ENCODE results near the gene PEX26. TPM values are rescaled to one million over a fixed set of nuclear protein-coding genes. Genes with fewer than 3 reads are reported as not detected.
A peak's percentile ranks its signal among the peaks of the same experiment; 100 is the strongest.

The PEX26 gene
- total RNA-seq, 1 experiment from 2014 or later, result 33.7 TPM

DNA sequence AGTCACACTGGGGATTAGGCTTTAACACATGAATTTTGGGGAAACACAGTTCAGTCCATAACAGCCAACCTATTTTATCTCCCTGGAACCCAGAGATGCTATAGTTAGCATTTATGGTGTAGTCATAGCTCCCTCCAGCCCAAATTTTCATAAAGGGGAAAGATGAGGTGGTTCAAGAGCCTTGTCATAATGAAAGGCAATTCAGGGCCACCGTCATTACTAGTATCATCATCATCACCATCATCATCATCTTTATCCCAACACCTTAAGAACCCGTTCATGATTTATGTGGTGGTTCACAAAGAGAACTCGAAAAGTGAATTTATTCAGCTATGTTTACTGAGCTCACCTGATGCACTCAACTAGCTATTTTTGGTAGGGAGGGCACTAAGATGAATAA is 30.4 kb downstream of the PEX26 start:
- DNase-seq (ENCODE audit: low read depth, low spot score), result no peak
- in situ Hi-C loops (cut with HindIII; ENCODE audit: low pct_unique_long_range_greater_than_20kb, low sequenced_read_pairs), result no loop called here

- in situ Hi-C loops (cut with HindIII; ENCODE audit: low pct_unique_long_range_greater_than_20kb, low sequenced_read_pairs), result no loop called here
- DNase-seq (ENCODE audit: low read depth, low spot score), result no peak
Measured at GRCh38 chr22:18109410-18110193, 31.8 kb downstream of the PEX26 start.

- DNase-seq (ENCODE audit: low read depth, low spot score), result no peak
- in situ Hi-C loops (cut with HindIII; ENCODE audit: low pct_unique_long_range_greater_than_20kb, low sequenced_read_pairs), result no loop called here
Measured at GRCh38 chr22:18110194-18110953, 32.6 kb downstream of the PEX26 start, which contains the start of gene TUBA8. TUBA8 (plus strand) TSS chr22:18110809; CDS start chr22:18110866, 57 bp downstream.

- DNase-seq (ENCODE audit: low read depth, low spot score), result no peak
- in situ Hi-C loops (cut with HindIII; ENCODE audit: low pct_unique_long_range_greater_than_20kb, low sequenced_read_pairs), result no loop called here
Measured at GRCh38 chr22:18110954-18111758, 33.4 kb downstream of the PEX26 start.

DNA sequence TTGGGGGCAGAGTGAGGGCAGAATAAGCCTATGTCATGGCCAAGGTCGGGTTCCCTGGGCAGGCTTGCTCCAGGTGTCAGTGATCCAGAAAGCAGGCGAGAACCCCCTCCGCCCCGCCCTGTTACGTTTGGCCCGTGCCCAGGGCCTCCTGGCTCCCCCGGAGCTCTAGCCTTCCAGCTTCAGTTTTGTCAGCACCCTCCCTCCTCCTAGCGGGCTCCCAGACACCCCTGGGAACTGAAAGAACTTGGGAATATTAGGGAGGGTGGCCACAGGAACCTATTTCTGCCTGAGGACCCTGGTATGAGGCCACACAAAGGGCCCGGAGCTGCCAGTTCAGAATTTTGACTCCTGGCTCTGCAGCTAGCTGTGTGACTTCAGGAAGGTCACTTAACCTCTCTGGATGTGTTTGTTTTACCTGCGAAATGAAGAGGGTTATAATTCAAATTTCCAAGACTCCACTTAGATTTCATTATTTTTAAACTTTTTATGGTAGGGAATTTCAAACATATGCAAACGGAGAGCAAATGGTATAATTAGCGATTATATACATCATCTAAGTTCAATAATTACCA is 34.1 kb downstream of the PEX26 start:
- in situ Hi-C loops (cut with HindIII; ENCODE audit: low pct_unique_long_range_greater_than_20kb, low sequenced_read_pairs), result no loop called here
- DNase-seq (ENCODE audit: low read depth, low spot score), result no peak

DNA sequence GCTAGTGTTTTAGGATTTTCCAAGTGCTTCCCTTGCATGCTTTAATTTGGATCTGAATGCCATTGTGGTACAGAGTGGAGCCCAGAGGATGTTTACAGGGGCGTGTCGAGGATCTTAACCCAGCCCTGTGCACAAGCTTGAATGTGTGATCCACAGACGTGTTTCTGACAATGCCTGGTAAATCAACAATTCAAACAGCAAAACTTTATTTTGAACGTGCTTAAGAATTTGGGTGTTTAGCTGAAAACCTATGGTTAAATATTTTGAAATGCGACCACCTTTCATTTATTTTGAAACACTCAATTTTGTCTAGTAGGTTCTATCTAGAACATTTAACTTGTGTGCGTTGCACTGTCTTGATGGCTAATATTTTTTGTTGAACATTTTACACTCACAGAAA is 34.6 kb downstream of the PEX26 start:
- DNase-seq (ENCODE audit: low read depth, low spot score), result no peak
- in situ Hi-C loops (cut with HindIII; ENCODE audit: low pct_unique_long_range_greater_than_20kb, low sequenced_read_pairs), result no loop called here

- DNase-seq (ENCODE audit: low read depth, low spot score), result no peak
- in situ Hi-C loops (cut with HindIII; ENCODE audit: low pct_unique_long_range_greater_than_20kb, low sequenced_read_pairs), result no loop called here
Measured at GRCh38 chr22:18113680-18114394, 36.0 kb downstream of the PEX26 start.

- DNase-seq (ENCODE audit: low read depth, low spot score), result no peak
- in situ Hi-C loops (cut with HindIII; ENCODE audit: low pct_unique_long_range_greater_than_20kb, low sequenced_read_pairs), result no loop called here
Measured at GRCh38 chr22:18114495-18114894, 36.7 kb downstream of the PEX26 start.

- in situ Hi-C loops (cut with HindIII; ENCODE audit: low pct_unique_long_range_greater_than_20kb, low sequenced_read_pairs), result no loop called here
- DNase-seq (ENCODE audit: low read depth, low spot score), result no peak
Measured at GRCh38 chr22:18114976-18115652, 37.3 kb downstream of the PEX26 start.

DNA sequence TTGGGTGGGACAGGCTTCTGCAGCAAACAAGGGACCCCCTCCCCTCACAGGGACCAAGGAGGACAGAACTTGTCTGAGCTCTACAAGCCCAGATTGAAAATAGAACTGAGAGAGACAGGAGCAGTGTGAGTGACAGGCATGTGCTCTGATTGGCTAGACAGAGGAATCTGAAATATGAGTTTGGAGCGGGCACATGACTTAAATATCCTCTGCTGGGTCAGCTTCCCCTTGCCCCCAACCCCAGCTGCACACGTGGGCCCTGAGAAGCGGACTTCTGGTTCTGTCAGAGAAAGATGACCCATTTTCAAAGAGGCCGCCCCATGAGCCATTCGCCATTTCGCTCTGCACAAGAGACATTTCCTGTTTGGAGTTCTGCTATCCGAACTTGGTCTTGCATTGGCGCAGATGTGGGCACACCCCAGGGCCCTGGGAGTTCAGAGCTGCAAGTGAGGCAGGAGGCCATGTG is 38.1 kb downstream of the PEX26 start:
- in situ Hi-C loops (cut with HindIII; ENCODE audit: low pct_unique_long_range_greater_than_20kb, low sequenced_read_pairs), result no loop called here
- no peak for DNase-seq (ENCODE audit: low read depth, low spot score)

DNA sequence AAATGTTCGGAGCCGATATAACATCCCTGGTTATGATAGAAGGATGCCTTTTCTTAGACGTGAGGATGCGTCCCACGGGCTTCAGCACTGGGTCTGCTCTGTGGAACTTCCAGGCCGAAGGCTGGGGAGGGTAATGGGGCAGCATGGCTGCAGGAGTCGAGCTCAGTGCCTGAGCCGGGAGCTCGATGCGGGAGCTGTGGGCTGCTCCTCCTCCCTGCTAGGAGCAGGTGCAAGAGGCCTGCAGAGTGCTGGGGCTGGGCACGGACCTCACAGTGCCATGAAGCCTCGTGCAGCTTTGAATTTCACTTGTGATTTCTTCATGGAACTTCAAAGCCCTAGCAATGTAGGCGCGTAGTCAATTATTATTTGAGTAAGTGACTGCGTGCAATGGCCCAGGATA is 38.8 kb downstream of the PEX26 start:
- in situ Hi-C loops (cut with HindIII; ENCODE audit: low pct_unique_long_range_greater_than_20kb, low sequenced_read_pairs), result no loop called here

DNA sequence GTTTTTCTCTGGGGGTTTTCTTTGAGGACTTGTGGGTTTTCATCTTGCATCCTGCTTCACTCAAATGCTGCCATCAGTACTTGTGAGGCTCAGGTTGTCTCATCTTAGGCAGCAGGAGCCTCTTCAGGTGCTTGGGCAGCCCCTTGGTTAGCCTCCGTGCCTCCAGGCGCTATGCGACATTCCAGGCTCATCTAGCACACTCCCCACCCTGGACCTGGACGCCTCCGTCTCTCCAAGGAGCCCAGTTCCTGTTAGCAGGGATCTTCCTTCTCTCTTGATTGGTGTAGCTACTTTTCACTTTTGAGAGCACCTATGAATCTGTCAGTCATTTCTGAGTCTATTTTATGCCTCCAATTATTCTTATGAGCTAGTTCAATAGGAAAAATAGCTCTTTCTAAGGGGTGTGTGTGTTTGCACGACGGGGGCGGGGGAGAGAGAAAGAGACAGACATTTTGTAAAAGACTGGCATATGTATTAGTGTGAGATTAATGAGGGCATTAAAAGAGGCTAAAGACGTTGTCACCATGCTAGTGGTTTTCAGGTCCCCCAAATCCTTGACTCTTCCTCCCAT is 40.6 kb downstream of the PEX26 start:
- in situ Hi-C loops (cut with HindIII; ENCODE audit: low pct_unique_long_range_greater_than_20kb, low sequenced_read_pairs), result no loop called here
- DNase-seq (ENCODE audit: low read depth, low spot score), result no peak

More for the DNA sequence above, 38.8 kb downstream of the PEX26 start:
- DNase-seq (ENCODE audit: low read depth, low spot score), result no peak

DNA sequence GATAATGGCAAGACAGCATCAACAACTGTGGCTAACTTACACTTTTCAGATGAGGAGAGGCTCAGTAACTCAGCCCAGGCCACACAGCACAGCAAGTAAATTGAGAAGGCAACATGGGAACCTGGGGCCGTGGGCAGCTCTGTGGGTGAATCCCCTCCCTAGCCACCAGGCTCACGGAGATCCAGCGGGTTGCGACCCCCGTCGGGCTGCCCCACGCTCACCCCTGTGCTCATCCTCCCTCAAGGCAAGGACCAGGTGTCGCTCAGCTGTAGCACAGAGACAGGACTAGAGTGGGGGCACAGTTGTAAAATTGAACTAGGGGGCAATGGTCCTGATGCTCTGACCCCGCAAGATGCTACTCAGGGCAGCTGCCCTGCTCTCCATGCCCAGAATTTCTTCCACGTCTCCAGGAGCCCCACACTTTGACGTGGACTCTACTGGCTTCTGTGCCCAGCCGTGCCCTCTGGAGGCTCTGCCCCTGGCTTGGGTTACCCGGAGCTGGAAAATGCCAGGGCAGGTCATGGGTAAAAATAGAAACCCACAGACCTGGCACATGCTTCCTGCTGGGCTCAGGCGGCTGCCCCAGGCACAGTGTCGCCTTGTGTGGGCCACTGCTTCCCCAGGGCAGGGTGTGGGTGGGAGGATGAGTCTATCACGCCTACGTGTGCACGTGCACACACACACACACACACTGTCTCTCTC is 41.8 kb downstream of the PEX26 start:
- in situ Hi-C loops (cut with HindIII; ENCODE audit: low pct_unique_long_range_greater_than_20kb, low sequenced_read_pairs), result no loop called here

DNA sequence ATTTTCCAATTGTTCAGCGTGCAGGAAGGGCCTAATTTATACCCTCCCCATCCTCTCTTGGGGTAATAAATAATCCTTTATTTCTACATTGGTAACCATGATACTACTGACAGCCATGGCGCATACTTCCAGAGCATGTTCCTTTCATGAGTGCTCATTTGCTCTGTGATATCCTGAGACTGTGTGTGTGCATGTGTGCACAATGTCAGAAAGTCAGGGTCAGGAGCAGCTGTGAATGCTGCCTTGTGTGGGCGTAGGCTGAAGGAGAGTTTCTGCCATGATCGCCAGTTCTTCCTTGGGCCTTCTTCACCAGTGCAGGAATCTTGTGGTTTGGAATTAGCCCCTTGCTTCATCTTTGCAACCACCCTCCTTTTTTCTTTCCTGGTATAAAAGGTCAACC is 43.1 kb downstream of the PEX26 start:
- in situ Hi-C loops (cut with HindIII; ENCODE audit: low pct_unique_long_range_greater_than_20kb, low sequenced_read_pairs), result no loop called here
- no peak for DNase-seq (ENCODE audit: low read depth, low spot score)

More for the DNA sequence above, 41.8 kb downstream of the PEX26 start:
- peak; percentile 62 for DNase-seq (ENCODE audit: low read depth, low spot score)

DNA sequence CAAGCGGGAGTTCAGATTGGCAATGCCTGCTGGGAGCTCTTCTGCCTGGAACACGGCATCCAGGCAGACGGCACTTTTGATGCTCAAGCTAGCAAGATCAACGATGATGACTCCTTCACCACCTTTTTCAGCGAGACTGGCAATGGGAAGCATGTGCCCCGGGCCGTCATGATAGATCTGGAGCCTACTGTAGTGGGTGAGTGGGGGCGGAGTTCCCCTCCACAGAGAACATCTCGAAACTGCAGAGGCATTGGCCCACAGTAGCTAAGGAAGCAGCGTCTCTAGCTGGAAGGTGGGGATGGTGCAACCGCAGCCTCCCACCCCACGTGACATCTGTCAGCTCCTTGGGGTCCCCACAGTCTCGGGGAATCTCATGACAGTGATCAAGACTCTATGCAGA is 43.7 kb downstream of the PEX26 start:
- no peak for DNase-seq (ENCODE audit: low read depth, low spot score)
- in situ Hi-C loops (cut with HindIII; ENCODE audit: low pct_unique_long_range_greater_than_20kb, low sequenced_read_pairs), result no loop called here
